ENCODE results near the gene TECPR2.

The TECPR2 gene

GRCh38 chr14:102518063-102518648 lies 155.4 kb downstream of the TECPR2 start:
- TF ChIP-seq TAF1 (IDR thresholded peaks at IDR 0.05; ENCODE audit: borderline replicate concordance, insufficient read depth, low read length) (no peak), POLR2AphosphoS5 (IDR thresholded peaks at IDR 0.05; ENCODE audit: low read depth, low read length) (no peak), REST (IDR thresholded peaks at IDR 0.05; ENCODE audit: insufficient read depth in 1 of 2, low read depth in 2 of 2, low read length in 2 of 2) (no peak), FOXP2 (optimal IDR thresholded peaks at IDR 0.05; ENCODE audit: borderline replicate concordance, extremely low read depth, extremely low read length, insufficient read depth) (no peak), SIN3A (IDR thresholded peaks at IDR 0.05; ENCODE audit: borderline replicate concordance, insufficient read depth, low read length) (no peak)

GRCh38 chr14:102523200-102523568 lies 160.4 kb downstream of the TECPR2 start:
- TF ChIP-seq FOXP2 (optimal IDR thresholded peaks at IDR 0.05; ENCODE audit: borderline replicate concordance, extremely low read depth, extremely low read length, insufficient read depth): no peak
- no peak for TF ChIP-seq SIN3A (IDR thresholded peaks at IDR 0.05; ENCODE audit: borderline replicate concordance, insufficient read depth, low read length)
- TF ChIP-seq POLR2AphosphoS5 (IDR thresholded peaks at IDR 0.05; ENCODE audit: low read depth, low read length): no peak
- no peak for TF ChIP-seq REST (IDR thresholded peaks at IDR 0.05; ENCODE audit: insufficient read depth in 1 of 2, low read depth in 2 of 2, low read length in 2 of 2)
- TF ChIP-seq TAF1 (IDR thresholded peaks at IDR 0.05; ENCODE audit: borderline replicate concordance, insufficient read depth, low read length): no peak

- TF ChIP-seq SIN3A (IDR thresholded peaks at IDR 0.05; ENCODE audit: borderline replicate concordance, insufficient read depth, low read length) (no peak), POLR2AphosphoS5 (IDR thresholded peaks at IDR 0.05; ENCODE audit: low read depth, low read length) (no peak), REST (IDR thresholded peaks at IDR 0.05; ENCODE audit: insufficient read depth in 1 of 2, low read depth in 2 of 2, low read length in 2 of 2) (no peak), FOXP2 (optimal IDR thresholded peaks at IDR 0.05; ENCODE audit: borderline replicate concordance, extremely low read depth, extremely low read length, insufficient read depth) (no peak)
These were observed 161.1 kb downstream of the TECPR2 start for GRCh38 chr14:102523569-102524450.

- TF ChIP-seq FOXP2 (optimal IDR thresholded peaks at IDR 0.05; ENCODE audit: borderline replicate concordance, extremely low read depth, extremely low read length, insufficient read depth) (peak; percentile 11), REST (IDR thresholded peaks at IDR 0.05; ENCODE audit: insufficient read depth in 1 of 2, low read depth in 2 of 2, low read length in 2 of 2) (no peak), TAF1 (IDR thresholded peaks at IDR 0.05; ENCODE audit: borderline replicate concordance, insufficient read depth, low read length) (no peak), SIN3A (IDR thresholded peaks at IDR 0.05; ENCODE audit: borderline replicate concordance, insufficient read depth, low read length) (no peak)
These were observed 161.9 kb downstream of the TECPR2 start for GRCh38 chr14:102524451-102525218.
